ENCODE results near the gene FOXO3.

GRCh38 chr6:108685970-108686369 is 125.3 kb downstream of the FOXO3 start:
- TF ChIP-seq CTCF (IDR thresholded peaks at IDR 0.05; ENCODE audit: insufficient read depth, low read depth, low read length): no peak
- no peak for TF ChIP-seq EZH2 (IDR thresholded peaks at IDR 0.05; ENCODE audit: insufficient read depth, low read length)
